HG02759 (cell line): ENCODE results near the gene MORN1.

Experiments used
- ATAC-seq: cut with Tn5 transposase; IDR thresholded peaks from one replicate; pipeline ENCODE4 v1.9.1; 2021; ENCODE audit warnings: mild to moderate bottlenecking, moderate library complexity; ENCODE audit not compliant: unreplicated experiment

The MORN1 gene

DNA sequence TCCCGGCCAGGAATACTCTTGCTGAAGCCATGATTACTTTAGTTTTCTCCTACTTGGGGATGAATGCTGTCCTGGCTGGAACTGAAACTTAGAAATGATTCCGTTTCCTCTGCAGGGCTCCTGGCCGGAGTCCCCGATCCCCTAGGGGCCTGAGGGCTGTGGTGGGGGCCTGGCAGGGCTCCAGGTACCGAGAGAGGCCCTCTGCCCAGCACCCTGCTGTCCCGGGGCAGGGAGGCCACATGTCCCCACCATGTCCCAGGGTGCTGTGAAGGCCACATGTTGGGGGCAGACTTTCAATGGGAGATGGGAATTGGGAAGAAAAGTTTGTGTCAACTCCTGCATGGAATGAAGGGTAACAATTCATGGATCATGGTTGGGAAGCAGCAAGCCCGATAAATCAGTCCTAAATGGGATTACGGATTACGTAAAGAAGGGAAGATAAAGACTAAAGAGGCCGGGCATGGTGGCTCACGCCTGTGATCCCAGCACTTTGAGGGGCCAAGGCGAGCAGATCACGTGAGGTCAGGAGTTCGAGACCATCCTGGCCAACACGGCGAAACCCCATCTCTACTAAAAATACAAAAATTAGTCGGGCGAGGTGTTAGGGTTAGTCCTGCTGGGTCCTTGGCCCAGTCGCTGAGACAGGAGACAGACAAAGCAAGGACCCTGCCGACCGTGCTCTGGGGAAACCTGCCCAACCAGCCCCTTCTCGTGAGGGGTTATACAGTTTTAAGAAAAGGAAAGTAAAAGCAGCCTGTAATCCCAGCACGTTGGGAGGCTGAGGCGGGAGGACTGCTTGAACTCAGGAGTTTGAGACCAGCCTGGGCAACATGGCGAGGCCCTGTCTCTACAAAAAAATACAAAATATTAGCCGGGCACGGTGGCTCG, 37.6 kb downstream of the MORN1 start:
- no peak for ATAC-seq

DNA sequence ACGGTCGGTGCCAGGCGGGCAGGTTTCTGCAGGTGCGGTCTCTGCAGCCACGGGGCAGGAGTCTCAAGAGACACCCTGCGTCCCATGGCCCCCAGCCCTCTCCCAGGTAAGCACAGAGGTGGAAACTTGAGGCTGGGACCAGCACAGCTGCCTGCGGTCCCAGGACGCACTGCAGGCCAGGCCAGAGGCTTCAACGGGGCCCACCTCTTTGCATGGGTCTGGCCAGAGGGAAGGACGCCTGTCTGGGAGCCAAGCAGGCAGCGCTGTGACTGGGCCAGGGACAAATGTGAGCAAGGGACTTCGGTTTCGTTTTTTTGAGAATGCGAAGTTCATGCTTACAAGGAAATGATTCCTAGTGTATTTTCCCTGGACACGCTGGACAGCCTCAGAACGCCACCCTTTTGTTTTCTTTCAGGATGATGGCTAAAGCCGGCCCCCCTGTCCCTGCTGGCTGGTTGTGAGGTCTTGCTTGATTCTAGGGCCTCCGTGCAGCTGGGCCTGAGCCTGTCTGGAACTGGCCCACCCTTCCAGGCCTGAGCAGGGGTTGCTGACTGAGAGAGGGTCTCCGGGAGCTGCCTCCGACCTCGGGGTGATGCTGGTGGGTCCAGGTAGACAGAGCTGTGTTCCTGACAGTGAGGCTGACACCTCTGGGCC, 38.3 kb downstream of the MORN1 start:
- no peak for ATAC-seq

DNA sequence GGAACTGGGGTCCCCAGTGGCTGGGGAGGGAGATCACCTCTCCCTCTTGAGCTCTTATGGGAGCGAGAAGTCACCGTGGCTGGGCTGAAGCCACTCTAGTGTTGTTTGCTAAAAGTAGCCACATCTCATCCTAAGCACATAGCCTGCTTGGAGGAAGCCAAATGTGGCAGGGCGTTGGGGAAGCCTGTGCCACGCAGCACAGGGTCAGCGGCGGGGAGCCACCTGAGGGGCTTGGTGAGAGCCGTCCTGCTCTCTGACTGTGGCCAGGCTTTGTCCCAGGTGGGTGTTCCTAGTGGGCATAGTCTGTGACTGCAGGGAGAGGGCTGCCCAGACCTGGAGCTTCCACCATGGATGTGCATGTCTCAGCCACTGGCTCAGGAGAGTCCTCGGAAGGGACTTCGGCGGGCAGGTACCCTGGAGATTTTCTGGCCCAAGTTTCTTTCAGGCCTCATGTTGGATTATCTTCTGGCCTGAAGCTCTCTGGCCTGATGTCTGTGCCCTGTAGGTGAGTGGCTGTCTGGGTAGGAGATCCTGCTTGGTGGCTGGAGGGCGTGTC, 38.9 kb downstream of the MORN1 start:
- no peak for ATAC-seq

DNA sequence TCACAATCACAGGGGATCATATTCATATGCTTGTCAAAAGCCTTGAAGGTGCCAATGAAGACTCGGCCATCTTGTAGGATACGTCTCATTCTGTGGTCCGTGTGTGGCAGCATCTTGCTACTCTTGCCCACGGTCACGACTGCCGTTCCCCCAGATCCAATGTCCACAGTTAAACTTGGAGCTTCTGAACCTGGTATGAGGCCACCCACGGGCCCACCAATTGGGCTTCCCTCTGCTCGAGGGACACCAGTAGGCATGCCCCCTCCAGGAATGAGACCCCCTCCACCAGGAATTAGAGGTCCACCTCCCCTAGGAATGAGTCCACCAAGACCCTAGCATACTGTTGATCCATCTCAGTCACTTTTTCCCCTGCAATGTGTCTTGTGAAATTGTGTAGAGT, 39.6 kb downstream of the MORN1 start:
- no peak for ATAC-seq

DNA sequence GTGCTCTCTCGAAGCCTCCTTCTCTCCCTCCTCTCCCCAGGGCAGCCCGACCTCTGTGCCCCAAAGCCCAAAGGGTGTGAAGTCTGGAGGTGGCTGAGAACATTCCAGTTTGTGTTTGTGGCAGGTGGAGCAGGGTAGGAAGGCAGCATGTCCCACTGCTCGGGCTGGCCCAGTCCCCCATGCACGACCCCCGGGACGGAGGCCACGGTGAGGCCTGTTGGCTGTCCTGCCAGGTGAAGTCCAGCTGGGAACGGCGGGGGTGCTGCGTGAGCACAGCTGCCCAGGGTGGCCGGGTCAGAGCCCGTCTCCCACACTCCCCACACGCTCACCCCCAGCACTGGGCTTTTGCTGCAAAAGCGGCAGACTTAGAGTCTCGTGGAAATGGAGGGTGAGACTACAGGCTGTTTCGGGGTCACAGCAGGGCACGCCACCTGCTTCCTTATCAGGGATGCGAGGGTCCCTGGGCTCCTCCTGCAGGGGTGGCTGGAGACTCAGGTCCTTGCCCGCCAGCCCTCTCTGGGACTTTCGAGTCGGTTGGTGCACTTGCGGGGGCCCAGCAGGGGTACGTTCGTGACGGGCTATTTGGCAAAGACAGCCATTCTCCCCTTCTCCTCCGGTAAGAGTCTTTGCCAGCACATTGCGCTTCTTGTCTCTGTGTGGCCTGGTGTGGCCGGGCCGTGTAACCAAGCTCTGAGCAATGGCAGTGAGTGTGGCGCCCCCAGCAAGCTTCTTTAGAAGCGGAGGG, 40.3 kb downstream of the MORN1 start:
- no peak for ATAC-seq

- no peak for ATAC-seq
These were observed 40.9 kb downstream of the MORN1 start for GRCh38 chr1:2350501-2350900.

DNA sequence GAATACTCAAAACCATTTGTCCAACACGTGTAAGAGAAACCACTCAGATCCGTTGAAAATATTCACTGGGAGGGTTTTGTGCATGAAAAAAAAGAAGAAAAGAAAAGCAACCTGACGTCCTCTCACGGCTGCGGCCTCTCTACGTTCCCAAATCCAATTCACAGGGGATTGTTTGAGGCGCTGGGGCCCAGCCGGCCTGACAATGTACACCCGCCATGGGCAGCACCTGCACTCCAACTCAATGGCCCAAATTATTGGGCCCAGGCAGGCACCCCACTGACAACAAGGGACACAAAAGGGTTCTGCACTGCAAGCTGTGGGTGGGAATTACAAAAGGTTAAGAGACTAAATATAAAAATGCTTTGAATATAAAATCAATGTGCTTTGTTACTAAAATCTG, 41.5 kb downstream of the MORN1 start:
- no peak for ATAC-seq

- no peak for ATAC-seq
These were observed 42.7 kb downstream of the MORN1 start for GRCh38 chr1:2348346-2349325.

GRCh38 chr1:2347896-2348295, 43.5 kb downstream of the MORN1 start:
- ATAC-seq, result no peak

DNA sequence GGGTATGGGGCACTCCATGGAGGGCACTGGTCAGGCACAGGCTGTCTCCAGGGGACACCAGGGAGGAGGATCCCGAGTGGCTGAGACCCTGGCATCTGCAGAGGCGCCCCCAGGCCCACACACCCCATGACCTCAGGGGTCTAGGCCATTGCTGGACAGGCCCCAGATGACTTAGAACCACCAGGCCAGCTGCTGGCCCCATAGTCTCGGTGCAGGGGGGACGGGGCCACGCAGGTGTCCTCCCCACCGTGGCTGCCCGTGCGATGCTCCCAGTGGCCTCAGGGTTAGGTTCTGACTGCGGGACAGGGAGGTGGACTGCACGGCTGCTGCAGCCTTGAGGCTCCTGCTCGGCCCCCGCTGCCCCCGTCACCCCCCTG, 44.0 kb downstream of the MORN1 start:
- no peak for ATAC-seq

- ATAC-seq, result no peak
These were observed 44.5 kb downstream of the MORN1 start for GRCh38 chr1:2346691-2347408.

DNA sequence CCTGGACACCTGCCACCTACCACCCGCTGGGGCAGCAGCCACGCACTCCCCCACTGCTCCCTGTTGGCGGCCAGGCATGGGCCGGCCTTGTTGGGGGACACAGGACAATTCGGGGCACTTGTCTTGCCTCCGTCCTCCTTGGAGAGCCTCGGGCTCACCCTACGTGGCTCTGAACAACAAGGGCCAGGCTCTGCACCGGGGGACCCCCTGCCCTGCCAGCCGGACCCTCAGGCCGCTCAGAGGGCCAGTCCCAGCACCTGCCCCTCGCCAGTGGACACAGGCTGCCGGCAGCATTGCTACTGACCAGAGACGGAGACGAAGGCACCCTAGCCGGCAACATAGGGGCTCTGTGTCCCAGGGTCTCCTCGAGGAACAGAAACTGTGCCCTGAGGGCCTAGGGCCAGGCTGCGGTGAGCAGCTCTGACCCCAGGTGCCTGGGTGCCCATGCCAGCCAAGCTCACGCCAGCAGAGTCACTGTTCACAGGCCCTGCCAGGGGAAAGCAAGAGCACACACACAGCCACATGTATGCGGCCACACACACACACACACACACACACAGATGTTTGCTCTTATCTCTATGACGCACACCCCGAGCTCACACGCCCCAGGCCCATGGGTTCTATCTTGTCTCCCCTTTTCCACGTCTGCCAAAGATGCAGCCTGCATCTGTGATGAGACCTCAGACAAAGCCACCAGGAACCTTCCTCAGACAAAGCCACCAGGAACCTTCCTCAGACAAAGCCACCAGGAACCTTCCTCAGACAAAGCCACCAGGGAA, 45.9 kb downstream of the MORN1 start:
- ATAC-seq, result no peak

- ATAC-seq, result no peak
These were observed 46.5 kb downstream of the MORN1 start for GRCh38 chr1:2344744-2345296.

DNA sequence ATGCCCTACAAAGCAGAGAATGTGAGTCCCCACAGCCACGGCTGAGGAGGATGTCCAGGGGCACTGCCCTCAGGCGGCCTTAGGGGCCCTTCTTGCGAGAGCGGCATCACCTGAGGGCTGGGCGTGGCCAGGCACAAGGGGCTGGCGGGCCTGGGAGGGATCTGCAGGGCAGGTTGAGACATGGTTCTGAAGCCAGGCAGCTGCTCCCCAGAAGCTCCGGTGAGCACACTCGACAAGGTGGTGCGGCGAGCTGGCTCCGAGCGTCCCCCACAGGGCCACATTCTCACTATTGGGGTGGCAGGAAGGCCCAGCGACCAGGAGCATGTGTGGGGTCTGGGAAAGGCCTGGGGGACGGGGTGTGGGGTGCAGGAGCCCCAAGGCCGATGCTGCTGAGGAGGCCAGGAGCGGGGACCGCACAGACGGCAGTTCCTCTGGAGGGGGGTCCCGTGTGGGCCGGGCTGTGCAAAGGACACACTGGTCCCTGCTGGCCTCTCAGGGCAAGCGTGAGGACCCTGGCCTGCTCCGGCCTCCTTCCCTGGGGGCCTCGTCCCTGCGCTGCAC, 47.2 kb downstream of the MORN1 start:
- ATAC-seq, result no peak

GRCh38 chr1:2343023-2343935, 48.1 kb downstream of the MORN1 start:
- ATAC-seq, result no peak

GRCh38 chr1:2342384-2343022, 48.9 kb downstream of the MORN1 start:
- no peak for ATAC-seq
